SK-N-MC (cell line): ENCODE data around the gene CIAO1.

Experiments used
- EZH2 ChIP-seq: fragments of 200-600 bp; sonication (generic); IDR thresholded peaks from one replicate; pipeline ENCODE4 v1.6.1; 2017; ENCODE audit warnings: antibody characterized with exemption
- FOXP2 ChIP-seq: optimal IDR thresholded peaks from 2 replicates; pipeline ENCODE3; 2011; ENCODE audit warnings: mild to moderate bottlenecking, moderate library complexity; ENCODE audit not compliant: insufficient read depth; ENCODE audit errors: extremely low read length, control extremely low read depth
- POLR2AphosphoS5 ChIP-seq: IDR thresholded peaks from 2 replicates; pipeline ENCODE4 v1.6.1; 2012; ENCODE audit warnings: mild to moderate bottlenecking, low read depth, low read length, borderline replicate concordance

DNA sequence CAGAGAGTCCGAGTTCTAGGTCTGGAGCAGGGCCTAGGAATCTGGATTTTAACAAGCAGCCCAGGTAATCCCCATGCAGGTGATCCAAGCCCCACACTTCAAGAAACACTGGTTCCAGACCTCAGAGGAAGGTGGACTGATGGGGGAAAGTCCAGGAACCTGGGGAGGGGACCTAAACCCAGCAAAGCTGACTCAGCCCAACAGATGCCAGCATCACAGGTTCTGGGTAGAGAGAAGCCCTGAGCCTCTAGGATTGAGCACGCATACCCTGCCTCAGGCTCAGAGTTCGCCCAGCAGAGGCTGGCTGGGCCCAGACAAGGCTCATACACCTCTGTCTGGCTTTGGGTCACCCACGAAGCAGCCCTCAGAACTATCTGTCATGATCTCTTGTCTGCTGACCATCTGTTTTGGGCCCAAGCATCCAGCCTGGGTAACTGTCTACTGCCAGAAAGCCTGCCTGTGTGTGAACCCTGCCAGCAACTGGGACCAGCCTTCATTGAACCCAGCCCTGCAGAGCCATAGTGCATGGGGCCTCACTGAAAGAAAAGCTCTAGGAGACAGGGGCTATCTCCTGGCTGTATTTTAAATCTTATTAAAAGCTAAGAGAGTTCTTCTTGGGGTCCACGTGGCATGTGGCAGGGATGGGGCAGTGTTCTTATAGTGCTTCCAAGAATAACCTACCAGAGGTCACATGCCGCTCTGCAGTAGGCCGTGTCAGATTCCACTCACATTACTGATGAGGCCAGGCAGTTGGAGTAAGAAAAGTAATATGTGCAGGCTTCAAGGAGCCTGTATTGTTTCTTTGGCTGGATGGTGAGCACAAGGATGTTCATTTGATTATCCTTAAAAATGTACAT, 7.6 kb upstream of the CIAO1 start:
- TF ChIP-seq EZH2 (no peak), POLR2AphosphoS5 (no peak), FOXP2 (no peak)
